GM21423 (cell line): Measurements from ENCODE around the gene ATG3.
A peak's percentile ranks its signal among the peaks of the same experiment; 100 is the strongest.
"Not testable (repeated sequence)": the region's sequence is repeated elsewhere in the genome, so short reads cannot be mapped to it uniquely, and the experiment has no call there.

Source experiments
- ATAC-seq: cut with Tn5 transposase; IDR thresholded peaks from one replicate; pipeline ENCODE4 v1.9.1; 2021; ENCODE audit warnings: mild to moderate bottlenecking, moderate library complexity; ENCODE audit not compliant: unreplicated experiment

Gene ATG3

GRCh38 chr3:112561484-112561733 lies 353 bp downstream of the ATG3 start:
- ATAC-seq = peak; percentile 50

- peak; percentile 28 for ATAC-seq
Measured at GRCh38 chr3:112560721-112561483, 860 bp downstream of the ATG3 start.

- ATAC-seq = no peak
Measured at GRCh38 chr3:112560307-112560706, 1.5 kb downstream of the ATG3 start.

GRCh38 chr3:112557976-112558375 lies 3.8 kb downstream of the ATG3 start:
- no peak for ATAC-seq

- ATAC-seq = no peak
Measured at GRCh38 chr3:112555535-112556170, 6.1 kb downstream of the ATG3 start.

GRCh38 chr3:112550859-112551258 lies 10.9 kb downstream of the ATG3 start:
- ATAC-seq = no peak

GRCh38 chr3:112546216-112546759 lies 15.5 kb downstream of the ATG3 start:
- no peak for ATAC-seq

- peak; percentile 89 for ATAC-seq
Measured at GRCh38 chr3:112539825-112540650, 21.7 kb downstream of the ATG3 start.

- ATAC-seq = no peak
Measured at GRCh38 chr3:112531358-112531781, 30.4 kb downstream of the ATG3 start.

GRCh38 chr3:112530573-112530972 lies 31.2 kb downstream of the ATG3 start:
- no peak for ATAC-seq

- not testable (repeated sequence) for ATAC-seq
Measured at GRCh38 chr3:112524127-112524526, 37.6 kb downstream of the ATG3 start.

GRCh38 chr3:112519424-112520001 lies 42.2 kb downstream of the ATG3 start:
- ATAC-seq = no peak

GRCh38 chr3:112518970-112519369 lies 42.8 kb downstream of the ATG3 start:
- not testable (repeated sequence) for ATAC-seq

- peak; percentile 99 for ATAC-seq
Measured at GRCh38 chr3:112514527-112515128, 47.1 kb downstream of the ATG3 start.

- ATAC-seq = no peak
Measured at GRCh38 chr3:112512320-112512719, 49.4 kb downstream of the ATG3 start.

- ATAC-seq = no peak
Measured at GRCh38 chr3:112508860-112509259, 52.9 kb downstream of the ATG3 start.

- no peak for ATAC-seq
Measured at GRCh38 chr3:112508261-112508660, 53.5 kb downstream of the ATG3 start.

- ATAC-seq = no peak
Measured at GRCh38 chr3:112505907-112506306, 55.9 kb downstream of the ATG3 start.

GRCh38 chr3:112504123-112504522 lies 57.6 kb downstream of the ATG3 start:
- no peak for ATAC-seq

- no peak for ATAC-seq
Measured at GRCh38 chr3:112503304-112503972, 58.3 kb downstream of the ATG3 start.
